WTC11 (cell line): Measurements from ENCODE around the gene CALML3. TPM values are rescaled to one million over a fixed set of nuclear protein-coding genes. Genes with fewer than 3 reads are reported as not detected.

Experiments used
- ATAC-seq: fragments of 200-7000 bp; cut with Tn5 transposase; 2 replicates; pipeline ENCODE4 v1.10.0; 2021; ENCODE audit warnings: mild to moderate bottlenecking, moderate library complexity
- CTCF ChIA-PET: fragments of 300-600 bp; sonication (Branson Sonifier 250); formaldehyde crosslinking; loops from one replicate; lab custom pipeline; 2021; ENCODE audit warnings: antibody characterized with exemption; lab: Charles Lee
- POLR2A ChIA-PET: fragments of 350-600 bp; sonication (Branson Sonifier 250); formaldehyde crosslinking; loops from one replicate; lab custom pipeline; 2021; ENCODE audit warnings: antibody characterized with exemption; lab: Charles Lee
- DNase-seq: peaks from one replicate; pipeline ENCODE4 v3.0.0; 2021; ENCODE audit warnings: low spot score
- H3K27ac Mint-ChIP-seq: 2 replicates; pipeline ENCODE4 v1.8.0; 2021; ENCODE audit warnings: mixed read lengths
- H3K27me3 Mint-ChIP-seq: 2 replicates; pipeline ENCODE4 v1.8.0; 2021; ENCODE audit warnings: low read depth, mild to moderate bottlenecking, moderate library complexity, mixed read lengths
- H3K36me3 Mint-ChIP-seq: 2 replicates; pipeline ENCODE4 v1.8.0; 2021; ENCODE audit warnings: mixed read lengths
- H3K4me1 Mint-ChIP-seq: 2 replicates; pipeline ENCODE4 v1.8.0; 2022; ENCODE audit warnings: mixed read lengths
- H3K4me3 Mint-ChIP-seq: 2 replicates; pipeline ENCODE4 v1.8.0; 2021; ENCODE audit warnings: mild to moderate bottlenecking, moderate library complexity, mixed read lengths
- H3K9me3 Mint-ChIP-seq: 2 replicates; pipeline ENCODE4 v1.8.0; 2021; ENCODE audit warnings: mixed read lengths
- FOXP1 ChIP-seq: sonication (generic); formaldehyde crosslinking; IDR thresholded peaks from 2 replicates; pipeline ENCODE4 v1.8.0; 2022; ENCODE audit warnings: missing genetic modification reagents, mild to moderate bottlenecking, moderate library complexity, borderline replicate concordance
- GRHL2 ChIP-seq: fragments of 250-450 bp; sonication (Bioruptor Pico); IDR thresholded peaks from 2 replicates; pipeline ENCODE4 v1.8.0; 2022; ENCODE audit warnings: mild to moderate bottlenecking, moderate library complexity; ENCODE audit not compliant: insufficient replicate concordance, severe bottlenecking
- GTF2I ChIP-seq: fragments of 250-450 bp; sonication (Bioruptor Pico); conservative IDR thresholded peaks from 2 replicates; pipeline ENCODE4 v1.4.0; 2021; ENCODE audit warnings: mild to moderate bottlenecking
- HMGA2 ChIP-seq: fragments of 250-450 bp; sonication (Bioruptor Pico); IDR thresholded peaks from 2 replicates; pipeline ENCODE4 v1.4.0; 2021; ENCODE audit warnings: mild to moderate bottlenecking, moderate library complexity
- JUN ChIP-seq: sonication (generic); formaldehyde crosslinking; IDR thresholded peaks from 2 replicates; pipeline ENCODE4 v1.8.0; 2023; ENCODE audit warnings: mild to moderate bottlenecking, missing genetic modification reagents
- MYBL2 ChIP-seq: sonication (generic); formaldehyde crosslinking; IDR thresholded peaks from 2 replicates; pipeline ENCODE4 v1.8.1; 2023; ENCODE audit warnings: mild to moderate bottlenecking, moderate library complexity, missing genetic modification reagents
- NFE2L1 ChIP-seq: sonication (generic); formaldehyde crosslinking; IDR thresholded peaks from 2 replicates; pipeline ENCODE4 v1.8.1; 2023; ENCODE audit warnings: missing genetic modification reagents
- NFYB ChIP-seq: sonication (generic); formaldehyde crosslinking; conservative IDR thresholded peaks from 2 replicates; pipeline ENCODE4 v1.8.0; 2022; ENCODE audit warnings: low read depth, missing genetic modification reagents
- RORB ChIP-seq: fragments of 250-450 bp; sonication (Bioruptor Pico); IDR thresholded peaks from 2 replicates; pipeline ENCODE4 v1.9.0; 2021; ENCODE audit warnings: mild to moderate bottlenecking
- TP53 ChIP-seq: sonication (generic); formaldehyde crosslinking; IDR thresholded peaks from 2 replicates; pipeline ENCODE4 v1.8.1; 2023; ENCODE audit warnings: mild to moderate bottlenecking, missing genetic modification reagents
- ZBTB21 ChIP-seq: sonication (generic); formaldehyde crosslinking; IDR thresholded peaks from 2 replicates; pipeline ENCODE4 v1.8.1; 2023; ENCODE audit warnings: mild to moderate bottlenecking, missing genetic modification reagents, borderline replicate concordance
- ZNF121 ChIP-seq: sonication (generic); formaldehyde crosslinking; IDR thresholded peaks from 2 replicates; pipeline ENCODE4 v1.8.0; 2023; ENCODE audit warnings: missing genetic modification reagents
- total RNA-seq: library from RNA; stranded (reverse); gene quantifications from 3 replicates; pipeline ENCODE4 v1.2.3, GENCODE V29; 2021
- TF ChIP-seq, protein P1 (sequence below): sonication (generic); formaldehyde crosslinking; IDR thresholded peaks from 2 replicates; pipeline ENCODE4 v1.8.0; 2022; ENCODE audit warnings: mild to moderate bottlenecking, missing genetic modification reagents
- TF ChIP-seq, protein P2 (sequence below): sonication (generic); formaldehyde crosslinking; IDR thresholded peaks from 2 replicates; pipeline ENCODE4 v1.8.1; 2022; ENCODE audit warnings: mild to moderate bottlenecking, missing genetic modification reagents, moderate library complexity, borderline replicate concordance
- TF ChIP-seq, protein P3 (sequence below): sonication (generic); formaldehyde crosslinking; IDR thresholded peaks from 2 replicates; pipeline ENCODE4 v1.8.0; 2022; ENCODE audit warnings: mild to moderate bottlenecking, missing genetic modification reagents
- TF ChIP-seq, protein P4 (sequence below): sonication (generic); formaldehyde crosslinking; IDR thresholded peaks from 2 replicates; pipeline ENCODE4 v1.8.1; 2023; ENCODE audit warnings: mild to moderate bottlenecking, missing genetic modification reagents, borderline replicate concordance
- TF ChIP-seq, protein P5 (sequence below): sonication (generic); formaldehyde crosslinking; IDR thresholded peaks from 2 replicates; pipeline ENCODE4 v1.8.0; 2022; ENCODE audit warnings: mild to moderate bottlenecking, missing genetic modification reagents
- TF ChIP-seq, protein P6 (sequence below): sonication (generic); formaldehyde crosslinking; IDR thresholded peaks from 2 replicates; pipeline ENCODE4 v1.8.1; 2022; ENCODE audit warnings: missing genetic modification reagents, borderline replicate concordance
- TF ChIP-seq, protein P7 (sequence below): sonication (generic); formaldehyde crosslinking; IDR thresholded peaks from 2 replicates; pipeline ENCODE4 v1.8.1; 2022; ENCODE audit warnings: low read depth, mild to moderate bottlenecking, moderate library complexity, missing genetic modification reagents, borderline replicate concordance

CALML3 gene
- total RNA-seq, 1 experiment from 2014 or later = not detected

DNA sequence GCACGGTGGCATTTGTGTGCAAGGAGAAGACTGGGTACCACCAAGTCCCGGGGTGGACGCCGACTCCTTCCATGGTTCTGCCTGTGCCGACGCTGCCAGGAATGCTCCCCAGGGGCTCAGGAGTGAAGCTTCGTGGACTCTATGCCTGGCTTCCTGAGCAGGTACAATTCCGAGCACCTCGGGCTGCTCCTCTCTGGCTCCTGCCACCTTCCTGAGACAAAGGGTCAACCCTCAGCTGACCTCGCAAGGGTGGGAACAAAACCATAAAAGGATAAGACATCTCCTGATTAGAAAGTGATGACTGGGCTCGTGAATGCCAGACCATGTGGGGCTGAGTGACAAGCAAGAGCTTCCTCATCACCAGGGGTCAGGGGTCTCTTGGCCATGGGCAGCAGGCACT, 31.8 kb downstream of the CALML3 start:
- Mint-ChIP-seq H3K36me3 (no peaks in the 10 kb centered on the region), H3K27me3 (no peaks in the 10 kb centered on the region), H3K27ac (no peak overlapping the region), H3K4me1 (peaks cover 13% of the 10 kb centered on the region), H3K4me3 (no peak overlapping the region), H3K9me3 (no peaks in the 10 kb centered on the region)
- ATAC-seq = no peak
- ChIA-PET CTCF (no interaction called here), POLR2A (no interaction called here)
- no peak for DNase-seq
- TF ChIP-seq JUN (no peak), GRHL2 (CRISPR knock-in tag) (no peak), GTF2I (CRISPR knock-in tag) (no peak), FOXP1 (CRISPR knock-in tag) (no peak), NFE2L1 (CRISPR knock-in tag) (no peak), MYBL2 (CRISPR knock-in tag) (no peak), ZNF121 (CRISPR knock-in tag) (no peak), RORB (CRISPR knock-in tag) (no peak), ZBTB21 (CRISPR knock-in tag) (no peak), NFYB (CRISPR knock-in tag) (no peak), TP53 (no peak), HMGA2 (CRISPR knock-in tag) (no peak)
- TF ChIP-seq, protein P1, sequence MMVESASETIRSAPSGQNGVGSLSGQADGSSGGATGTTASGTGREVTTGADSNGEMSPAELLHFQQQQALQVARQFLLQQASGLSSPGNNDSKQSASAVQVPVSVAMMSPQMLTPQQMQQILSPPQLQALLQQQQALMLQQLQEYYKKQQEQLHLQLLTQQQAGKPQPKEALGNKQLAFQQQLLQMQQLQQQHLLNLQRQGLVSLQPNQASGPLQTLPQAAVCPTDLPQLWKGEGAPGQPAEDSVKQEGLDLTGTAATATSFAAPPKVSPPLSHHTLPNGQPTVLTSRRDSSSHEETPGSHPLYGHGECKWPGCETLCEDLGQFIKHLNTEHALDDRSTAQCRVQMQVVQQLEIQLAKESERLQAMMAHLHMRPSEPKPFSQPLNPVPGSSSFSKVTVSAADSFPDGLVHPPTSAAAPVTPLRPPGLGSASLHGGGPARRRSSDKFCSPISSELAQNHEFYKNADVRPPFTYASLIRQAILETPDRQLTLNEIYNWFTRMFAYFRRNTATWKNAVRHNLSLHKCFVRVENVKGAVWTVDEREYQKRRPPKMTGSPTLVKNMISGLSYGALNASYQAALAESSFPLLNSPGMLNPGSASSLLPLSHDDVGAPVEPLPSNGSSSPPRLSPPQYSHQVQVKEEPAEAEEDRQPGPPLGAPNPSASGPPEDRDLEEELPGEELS = no peak
- TF ChIP-seq, protein P2, sequence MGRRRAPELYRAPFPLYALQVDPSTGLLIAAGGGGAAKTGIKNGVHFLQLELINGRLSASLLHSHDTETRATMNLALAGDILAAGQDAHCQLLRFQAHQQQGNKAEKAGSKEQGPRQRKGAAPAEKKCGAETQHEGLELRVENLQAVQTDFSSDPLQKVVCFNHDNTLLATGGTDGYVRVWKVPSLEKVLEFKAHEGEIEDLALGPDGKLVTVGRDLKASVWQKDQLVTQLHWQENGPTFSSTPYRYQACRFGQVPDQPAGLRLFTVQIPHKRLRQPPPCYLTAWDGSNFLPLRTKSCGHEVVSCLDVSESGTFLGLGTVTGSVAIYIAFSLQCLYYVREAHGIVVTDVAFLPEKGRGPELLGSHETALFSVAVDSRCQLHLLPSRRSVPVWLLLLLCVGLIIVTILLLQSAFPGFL (CRISPR knock-in tag) = no peak
- TF ChIP-seq, protein P3, sequence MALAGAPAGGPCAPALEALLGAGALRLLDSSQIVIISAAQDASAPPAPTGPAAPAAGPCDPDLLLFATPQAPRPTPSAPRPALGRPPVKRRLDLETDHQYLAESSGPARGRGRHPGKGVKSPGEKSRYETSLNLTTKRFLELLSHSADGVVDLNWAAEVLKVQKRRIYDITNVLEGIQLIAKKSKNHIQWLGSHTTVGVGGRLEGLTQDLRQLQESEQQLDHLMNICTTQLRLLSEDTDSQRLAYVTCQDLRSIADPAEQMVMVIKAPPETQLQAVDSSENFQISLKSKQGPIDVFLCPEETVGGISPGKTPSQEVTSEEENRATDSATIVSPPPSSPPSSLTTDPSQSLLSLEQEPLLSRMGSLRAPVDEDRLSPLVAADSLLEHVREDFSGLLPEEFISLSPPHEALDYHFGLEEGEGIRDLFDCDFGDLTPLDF (CRISPR knock-in tag) = no peak
- TF ChIP-seq, protein P4, sequence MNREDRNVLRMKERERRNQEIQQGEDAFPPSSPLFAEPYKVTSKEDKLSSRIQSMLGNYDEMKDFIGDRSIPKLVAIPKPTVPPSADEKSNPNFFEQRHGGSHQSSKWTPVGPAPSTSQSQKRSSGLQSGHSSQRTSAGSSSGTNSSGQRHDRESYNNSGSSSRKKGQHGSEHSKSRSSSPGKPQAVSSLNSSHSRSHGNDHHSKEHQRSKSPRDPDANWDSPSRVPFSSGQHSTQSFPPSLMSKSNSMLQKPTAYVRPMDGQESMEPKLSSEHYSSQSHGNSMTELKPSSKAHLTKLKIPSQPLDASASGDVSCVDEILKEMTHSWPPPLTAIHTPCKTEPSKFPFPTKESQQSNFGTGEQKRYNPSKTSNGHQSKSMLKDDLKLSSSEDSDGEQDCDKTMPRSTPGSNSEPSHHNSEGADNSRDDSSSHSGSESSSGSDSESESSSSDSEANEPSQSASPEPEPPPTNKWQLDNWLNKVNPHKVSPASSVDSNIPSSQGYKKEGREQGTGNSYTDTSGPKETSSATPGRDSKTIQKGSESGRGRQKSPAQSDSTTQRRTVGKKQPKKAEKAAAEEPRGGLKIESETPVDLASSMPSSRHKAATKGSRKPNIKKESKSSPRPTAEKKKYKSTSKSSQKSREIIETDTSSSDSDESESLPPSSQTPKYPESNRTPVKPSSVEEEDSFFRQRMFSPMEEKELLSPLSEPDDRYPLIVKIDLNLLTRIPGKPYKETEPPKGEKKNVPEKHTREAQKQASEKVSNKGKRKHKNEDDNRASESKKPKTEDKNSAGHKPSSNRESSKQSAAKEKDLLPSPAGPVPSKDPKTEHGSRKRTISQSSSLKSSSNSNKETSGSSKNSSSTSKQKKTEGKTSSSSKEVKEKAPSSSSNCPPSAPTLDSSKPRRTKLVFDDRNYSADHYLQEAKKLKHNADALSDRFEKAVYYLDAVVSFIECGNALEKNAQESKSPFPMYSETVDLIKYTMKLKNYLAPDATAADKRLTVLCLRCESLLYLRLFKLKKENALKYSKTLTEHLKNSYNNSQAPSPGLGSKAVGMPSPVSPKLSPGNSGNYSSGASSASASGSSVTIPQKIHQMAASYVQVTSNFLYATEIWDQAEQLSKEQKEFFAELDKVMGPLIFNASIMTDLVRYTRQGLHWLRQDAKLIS = no peak
- TF ChIP-seq, protein P5, sequence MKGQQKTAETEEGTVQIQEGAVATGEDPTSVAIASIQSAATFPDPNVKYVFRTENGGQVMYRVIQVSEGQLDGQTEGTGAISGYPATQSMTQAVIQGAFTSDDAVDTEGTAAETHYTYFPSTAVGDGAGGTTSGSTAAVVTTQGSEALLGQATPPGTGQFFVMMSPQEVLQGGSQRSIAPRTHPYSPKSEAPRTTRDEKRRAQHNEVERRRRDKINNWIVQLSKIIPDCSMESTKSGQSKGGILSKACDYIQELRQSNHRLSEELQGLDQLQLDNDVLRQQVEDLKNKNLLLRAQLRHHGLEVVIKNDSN (CRISPR knock-in tag) = no peak

DNA sequence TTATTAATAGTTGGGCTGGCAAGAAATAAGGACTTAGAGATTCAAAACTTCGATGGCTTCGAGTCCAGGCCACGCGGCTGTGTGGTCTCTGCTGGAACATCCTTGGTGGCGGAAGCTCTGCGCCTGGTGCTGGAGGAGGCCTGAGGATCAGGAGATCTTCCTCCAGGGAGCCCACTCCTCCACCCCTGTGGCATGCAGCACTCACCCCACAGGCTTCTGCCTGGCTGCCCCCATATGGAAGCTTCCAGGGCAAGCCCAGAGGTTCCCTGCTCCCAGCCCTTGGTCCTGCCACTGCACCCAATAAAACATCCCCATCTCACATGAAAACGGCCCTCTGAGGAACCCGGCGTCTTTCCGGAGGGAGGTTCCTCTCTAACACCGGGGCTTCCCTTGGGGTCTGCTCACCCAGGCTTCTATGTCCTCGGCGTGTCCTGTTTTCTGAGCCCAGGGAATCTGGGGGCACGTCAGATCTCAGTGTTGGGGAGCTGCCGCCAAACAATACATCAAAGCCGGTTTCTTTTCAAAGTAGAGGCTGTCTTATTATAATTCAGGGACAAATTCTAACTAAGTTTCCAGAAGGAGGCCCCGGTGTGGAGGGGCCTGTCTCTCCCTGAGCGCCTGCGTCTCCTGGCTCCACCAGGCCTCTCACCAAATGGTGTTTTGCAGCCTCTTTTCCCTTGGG, 32.4 kb downstream of the CALML3 start:
- CTCF ChIA-PET = interaction anchor here (1.6 kb wide), 1 partner anchor 115 kb away, joined by 5 read pairs; no protein-coding TSS in a partner anchor

More for the DNA sequence above, 32.4 kb downstream of the CALML3 start:
- POLR2A ChIA-PET = no interaction called here
- Mint-ChIP-seq H3K27me3 (no peaks in the 10 kb centered on the region), H3K36me3 (no peaks in the 10 kb centered on the region), H3K4me1 (peaks cover 13% of the 10 kb centered on the region), H3K9me3 (no peaks in the 10 kb centered on the region), H3K27ac (no peak overlapping the region), H3K4me3 (no peak overlapping the region)
- DNase-seq (no peak), ATAC-seq (no peak)
- TF ChIP-seq, protein P6, sequence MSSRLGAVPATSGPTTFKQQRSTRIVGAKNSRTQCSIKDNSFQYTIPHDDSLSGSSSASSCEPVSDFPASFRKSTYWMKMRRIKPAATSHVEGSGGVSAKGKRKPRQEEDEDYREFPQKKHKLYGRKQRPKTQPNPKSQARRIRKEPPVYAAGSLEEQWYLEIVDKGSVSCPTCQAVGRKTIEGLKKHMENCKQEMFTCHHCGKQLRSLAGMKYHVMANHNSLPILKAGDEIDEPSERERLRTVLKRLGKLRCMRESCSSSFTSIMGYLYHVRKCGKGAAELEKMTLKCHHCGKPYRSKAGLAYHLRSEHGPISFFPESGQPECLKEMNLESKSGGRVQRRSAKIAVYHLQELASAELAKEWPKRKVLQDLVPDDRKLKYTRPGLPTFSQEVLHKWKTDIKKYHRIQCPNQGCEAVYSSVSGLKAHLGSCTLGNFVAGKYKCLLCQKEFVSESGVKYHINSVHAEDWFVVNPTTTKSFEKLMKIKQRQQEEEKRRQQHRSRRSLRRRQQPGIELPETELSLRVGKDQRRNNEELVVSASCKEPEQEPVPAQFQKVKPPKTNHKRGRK = no peak
- TF ChIP-seq, protein P7, sequence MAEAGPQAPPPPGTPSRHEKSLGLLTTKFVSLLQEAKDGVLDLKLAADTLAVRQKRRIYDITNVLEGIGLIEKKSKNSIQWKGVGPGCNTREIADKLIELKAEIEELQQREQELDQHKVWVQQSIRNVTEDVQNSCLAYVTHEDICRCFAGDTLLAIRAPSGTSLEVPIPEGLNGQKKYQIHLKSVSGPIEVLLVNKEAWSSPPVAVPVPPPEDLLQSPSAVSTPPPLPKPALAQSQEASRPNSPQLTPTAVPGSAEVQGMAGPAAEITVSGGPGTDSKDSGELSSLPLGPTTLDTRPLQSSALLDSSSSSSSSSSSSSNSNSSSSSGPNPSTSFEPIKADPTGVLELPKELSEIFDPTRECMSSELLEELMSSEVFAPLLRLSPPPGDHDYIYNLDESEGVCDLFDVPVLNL (CRISPR knock-in tag) = no peak
